Measurements from ENCODE around the gene NEAT1. TPM values are rescaled to one million over a fixed set of nuclear protein-coding genes. Genes with fewer than 3 reads are reported as not detected.
"Not testable (repeated sequence)": the region's sequence is repeated elsewhere in the genome, so short reads cannot be mapped to it uniquely, and the experiment has no call there.

NEAT1 gene
- total RNA-seq, 1 donor from 2014 or later = 114 TPM

- no peak for TF ChIP-seq CTCF (IDR thresholded peaks at IDR 0.05; ENCODE audit: insufficient read depth, low read length, severe bottlenecking)
Measured at GRCh38 chr11:65404638-65405339, 17.8 kb upstream of the NEAT1 start.

DNA sequence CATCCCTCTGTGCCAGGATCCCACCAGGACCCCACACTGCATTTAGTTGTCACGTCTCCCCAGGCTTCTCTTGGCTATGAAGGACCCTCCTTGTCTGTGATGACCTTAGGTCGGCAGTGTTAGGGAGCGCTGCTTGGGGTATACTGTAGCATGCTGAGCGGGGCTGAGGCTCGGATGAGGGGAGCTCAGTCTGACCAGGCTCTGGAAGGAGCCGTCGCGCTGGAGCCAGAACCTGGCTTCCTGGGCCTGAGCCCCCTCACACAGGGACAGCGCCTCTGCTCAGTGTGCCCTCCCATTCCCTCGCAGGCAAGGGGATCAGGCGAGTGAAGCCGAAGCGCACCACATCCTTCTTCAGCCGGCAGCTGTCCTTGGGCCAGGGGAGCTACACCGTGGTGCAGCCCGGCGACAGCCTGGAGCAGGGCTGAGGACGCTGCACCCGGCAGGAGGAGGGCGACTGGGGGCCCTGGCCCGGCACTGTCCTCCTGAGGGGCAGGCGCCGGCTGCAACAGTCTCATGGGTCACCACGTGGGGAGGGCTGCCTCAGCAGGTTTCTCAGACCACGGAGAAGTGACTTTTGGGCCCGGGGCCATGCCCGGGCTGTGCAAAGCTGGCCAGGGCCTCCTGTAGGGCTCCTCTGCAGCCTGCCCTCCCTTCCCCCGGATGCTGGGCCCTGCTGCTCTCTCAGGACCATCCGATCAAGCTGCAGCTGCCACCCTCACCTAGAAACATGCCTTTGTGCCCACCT lies 11.5 kb upstream of the NEAT1 start:
- TF ChIP-seq CTCF (IDR thresholded peaks at IDR 0.05; ENCODE audit: insufficient read depth, low read length, severe bottlenecking) = no peak
- peaks cover 21% of the 10 kb centered on the region for H3K36me3 ChIP-seq (ENCODE audit: control insufficient read depth, insufficient read depth, low read length)

More at GRCh38 chr11:65404638-65405339, 17.8 kb upstream of the NEAT1 start:
- no peak for FAIRE-seq
- no peak for DNase-seq (ENCODE audit: low read depth)
- H3K4me3 ChIP-seq (ENCODE audit: low read depth, low read length) = no peak overlapping the region
- H3K27me3 ChIP-seq (ENCODE audit: control insufficient read depth, insufficient read depth, low read length) = no peaks in the 10 kb centered on the region
- H3K36me3 ChIP-seq (ENCODE audit: control insufficient read depth, insufficient read depth, low read length) = peaks cover 27% of the 10 kb centered on the region

DNA sequence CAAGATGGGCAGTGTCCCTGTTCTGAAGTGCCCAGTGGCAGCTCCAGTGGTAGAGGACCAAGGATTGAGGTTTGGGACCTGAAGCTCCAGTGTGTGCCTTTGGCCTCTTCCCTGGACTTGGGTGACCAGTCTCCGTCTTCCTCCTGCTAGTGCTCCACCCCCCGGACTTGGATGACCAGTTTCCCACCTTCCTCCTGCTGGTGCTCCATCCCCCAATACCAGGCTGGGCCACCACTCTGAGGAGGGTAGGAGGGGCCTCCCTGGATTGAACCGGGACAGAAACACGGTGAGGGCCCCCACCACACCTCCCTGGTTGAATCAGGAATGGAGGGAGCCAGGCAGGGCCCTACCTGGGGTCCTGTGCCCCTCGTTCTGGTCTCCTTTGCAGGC lies 10.9 kb upstream of the NEAT1 start:
- Histone ChIP-seq H3K36me3 (ENCODE audit: control insufficient read depth, insufficient read depth, low read length) (peaks cover 21% of the 10 kb centered on the region), H3K27me3 (ENCODE audit: control insufficient read depth, insufficient read depth, low read length) (no peaks in the 10 kb centered on the region), H3K4me3 (ENCODE audit: low read depth, low read length) (no peak overlapping the region)
- no peak for DNase-seq (ENCODE audit: low read depth)
- TF ChIP-seq CTCF (IDR thresholded peaks at IDR 0.05; ENCODE audit: insufficient read depth, low read length, severe bottlenecking) = no peak
- FAIRE-seq = no peak

More for the DNA sequence above, 11.5 kb upstream of the NEAT1 start:
- no peak for DNase-seq (ENCODE audit: low read depth)
- Histone ChIP-seq H3K27me3 (ENCODE audit: control insufficient read depth, insufficient read depth, low read length) (no peaks in the 10 kb centered on the region), H3K4me3 (ENCODE audit: low read depth, low read length) (no peak overlapping the region)
- no peak for FAIRE-seq

DNA sequence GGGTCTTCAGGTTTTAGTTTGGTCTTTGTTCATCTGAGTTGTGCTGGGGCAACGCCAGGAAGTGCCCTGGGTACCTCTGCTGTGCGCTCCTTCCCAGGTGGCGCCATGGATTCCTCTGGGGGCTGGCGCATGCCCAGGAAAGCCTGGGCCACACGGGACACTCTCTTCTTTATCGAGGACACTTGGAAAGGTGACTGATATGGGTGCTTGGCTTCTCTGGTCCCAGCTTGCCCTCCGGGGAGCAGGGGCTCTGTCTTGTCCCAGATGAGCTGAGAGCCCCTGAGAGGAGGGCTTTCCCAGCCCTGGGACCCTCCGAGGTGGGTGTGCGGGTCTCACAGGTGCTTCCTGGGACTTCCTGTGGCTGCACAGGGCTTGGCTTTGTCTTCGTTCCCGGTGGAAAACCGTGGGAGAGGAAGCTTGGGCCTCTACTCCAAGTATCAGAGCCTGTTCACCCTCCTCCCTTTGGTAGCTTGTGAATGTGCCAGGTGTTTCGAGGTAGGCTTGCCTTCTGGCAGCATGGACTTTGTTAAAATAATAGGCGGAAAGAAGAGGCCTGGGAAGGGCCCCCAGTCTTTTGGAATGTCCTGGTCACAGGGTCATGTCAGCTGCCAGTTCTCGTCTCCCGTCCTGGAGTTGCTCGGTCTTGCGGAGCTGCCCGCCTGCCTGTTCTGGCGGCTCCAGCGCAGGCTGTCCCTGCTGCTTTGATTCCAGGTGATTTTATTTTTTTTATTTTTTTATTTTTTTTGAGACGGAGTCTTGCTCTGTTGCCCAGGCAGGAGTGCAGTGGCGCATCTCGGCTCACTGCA lies 10.1 kb upstream of the NEAT1 start:
- Histone ChIP-seq H3K36me3 (ENCODE audit: control insufficient read depth, insufficient read depth, low read length) (peaks cover 21% of the 10 kb centered on the region), H3K27me3 (ENCODE audit: control insufficient read depth, insufficient read depth, low read length) (no peaks in the 10 kb centered on the region), H3K4me3 (ENCODE audit: low read depth, low read length) (no peak overlapping the region)
- no peak for FAIRE-seq
- no peak for TF ChIP-seq CTCF (IDR thresholded peaks at IDR 0.05; ENCODE audit: insufficient read depth, low read length, severe bottlenecking)
- DNase-seq (ENCODE audit: low read depth) = no peak

- H3K27me3 ChIP-seq (ENCODE audit: control insufficient read depth, insufficient read depth, low read length); FAIRE-seq; H3K4me3 ChIP-seq (ENCODE audit: low read depth, low read length); DNase-seq (ENCODE audit: low read depth): not testable (repeated sequence)
- H3K36me3 ChIP-seq (ENCODE audit: control insufficient read depth, insufficient read depth, low read length) = peaks cover 21% of the 10 kb centered on the region
Measured at GRCh38 chr11:65413077-65413664, 9.4 kb upstream of the NEAT1 start.

Measured in bronchial epithelial cell (primary cell).